ENCODE measurements around the gene CLK3.

DNA sequence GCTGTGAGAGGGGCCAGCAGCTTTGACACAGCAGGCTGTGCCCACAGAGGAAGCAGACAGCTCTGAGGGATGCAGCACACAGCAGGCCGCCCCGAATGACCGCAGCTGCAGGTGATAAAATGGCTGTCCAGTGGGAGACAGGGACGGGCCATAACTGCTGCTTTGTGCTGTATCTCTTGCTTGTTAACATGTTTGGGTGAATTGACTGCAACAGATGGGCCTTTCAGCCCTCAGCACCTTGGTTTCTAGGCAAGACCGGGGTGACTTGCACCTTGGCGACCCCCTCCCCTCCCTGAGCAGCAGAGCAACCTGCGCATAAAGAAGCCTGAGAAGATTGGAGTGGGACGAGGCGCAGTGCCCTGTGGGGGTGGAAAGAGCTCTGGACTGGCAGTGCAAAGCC is 36.6 kb upstream of the CLK3 start:
- TF ChIP-seq, protein P1, sequence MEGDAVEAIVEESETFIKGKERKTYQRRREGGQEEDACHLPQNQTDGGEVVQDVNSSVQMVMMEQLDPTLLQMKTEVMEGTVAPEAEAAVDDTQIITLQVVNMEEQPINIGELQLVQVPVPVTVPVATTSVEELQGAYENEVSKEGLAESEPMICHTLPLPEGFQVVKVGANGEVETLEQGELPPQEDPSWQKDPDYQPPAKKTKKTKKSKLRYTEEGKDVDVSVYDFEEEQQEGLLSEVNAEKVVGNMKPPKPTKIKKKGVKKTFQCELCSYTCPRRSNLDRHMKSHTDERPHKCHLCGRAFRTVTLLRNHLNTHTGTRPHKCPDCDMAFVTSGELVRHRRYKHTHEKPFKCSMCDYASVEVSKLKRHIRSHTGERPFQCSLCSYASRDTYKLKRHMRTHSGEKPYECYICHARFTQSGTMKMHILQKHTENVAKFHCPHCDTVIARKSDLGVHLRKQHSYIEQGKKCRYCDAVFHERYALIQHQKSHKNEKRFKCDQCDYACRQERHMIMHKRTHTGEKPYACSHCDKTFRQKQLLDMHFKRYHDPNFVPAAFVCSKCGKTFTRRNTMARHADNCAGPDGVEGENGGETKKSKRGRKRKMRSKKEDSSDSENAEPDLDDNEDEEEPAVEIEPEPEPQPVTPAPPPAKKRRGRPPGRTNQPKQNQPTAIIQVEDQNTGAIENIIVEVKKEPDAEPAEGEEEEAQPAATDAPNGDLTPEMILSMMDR (conservative IDR thresholded peaks at IDR 0.05; ENCODE audit: low read length), result no peak
- no peak for TF ChIP-seq EZH2phosphoT487 (IDR thresholded peaks at IDR 0.05; ENCODE audit: borderline replicate concordance, low read depth, low read length)

All from OCI-LY7 (cell line).